SIG-M5 treated with dmso at 0.1 percent for 504 hours (cell line): Measurements from ENCODE around the gene CACNA1D.

Source experiments
- DNase-seq: peaks from one replicate; lab custom pipeline; 2025; ENCODE audit not compliant: unreplicated experiment; lab: John Stamatoyannopoulos, UW

CACNA1D gene

GRCh38 chr3:53837331-53837730, 342.9 kb downstream of the CACNA1D start:
- no peak for DNase-seq

GRCh38 chr3:53841296-53841695, 346.9 kb downstream of the CACNA1D start:
- DNase-seq: no peak

- DNase-seq: no peak
Measured at GRCh38 chr3:53842436-53843194, 348.2 kb downstream of the CACNA1D start.

- no peak for DNase-seq
Measured at GRCh38 chr3:53843195-53844177, 349.1 kb downstream of the CACNA1D start.

- DNase-seq: no peak
Measured at GRCh38 chr3:53844262-53845102, 350.1 kb downstream of the CACNA1D start.

- DNase-seq: no peak
Measured at GRCh38 chr3:53845103-53845880, 350.9 kb downstream of the CACNA1D start.

GRCh38 chr3:53845881-53846133, 351.4 kb downstream of the CACNA1D start:
- no peak for DNase-seq

- DNase-seq: no peak
Measured at GRCh38 chr3:53846134-53846850, 351.9 kb downstream of the CACNA1D start, which contains the start of the genes CHDH and IL17RB. TSS of gene CHDH (minus strand) at chr3:53846419. CDS start at chr3:53824008, 22,411 bp downstream. TSS of gene IL17RB (plus strand) at chr3:53846568. CDS start at chr3:53846589, 21 bp downstream.

- DNase-seq: no peak
Measured at GRCh38 chr3:53846851-53847155, 352.4 kb downstream of the CACNA1D start.

GRCh38 chr3:53849916-53850315, 355.5 kb downstream of the CACNA1D start:
- DNase-seq: no peak

GRCh38 chr3:53850895-53851294, 356.5 kb downstream of the CACNA1D start:
- no peak for DNase-seq

- DNase-seq: no peak
Measured at GRCh38 chr3:53856964-53857363, 362.6 kb downstream of the CACNA1D start.

GRCh38 chr3:53858096-53858741, 363.8 kb downstream of the CACNA1D start:
- no peak for DNase-seq

- no peak for DNase-seq
Measured at GRCh38 chr3:53859178-53859577, 364.8 kb downstream of the CACNA1D start.

- no peak for DNase-seq
Measured at GRCh38 chr3:53860196-53860595, 365.8 kb downstream of the CACNA1D start.

- no peak for DNase-seq
Measured at GRCh38 chr3:53862241-53862640, 367.8 kb downstream of the CACNA1D start.

GRCh38 chr3:53863145-53863544, 368.7 kb downstream of the CACNA1D start:
- no peak for DNase-seq
